ENCODE data around the gene DNAJC17.
A peak's percentile ranks its signal among the peaks of the same experiment; 100 is the strongest.

Gene DNAJC17

GRCh38 chr15:40844696-40845030 lies 37.4 kb upstream of the DNAJC17 start:
- POLR2A ChIA-PET = no interaction called here

GRCh38 chr15:40843885-40844695 lies 36.8 kb upstream of the DNAJC17 start, which contains the start of gene SPINT1:
Gene SPINT1 (plus strand): TSS chr15:40844048. CDS start chr15:40844555, 507 bp downstream.
- DNase-seq (ENCODE audit: low read depth, low spot score) = no peak
- TF ChIP-seq, protein P1, sequence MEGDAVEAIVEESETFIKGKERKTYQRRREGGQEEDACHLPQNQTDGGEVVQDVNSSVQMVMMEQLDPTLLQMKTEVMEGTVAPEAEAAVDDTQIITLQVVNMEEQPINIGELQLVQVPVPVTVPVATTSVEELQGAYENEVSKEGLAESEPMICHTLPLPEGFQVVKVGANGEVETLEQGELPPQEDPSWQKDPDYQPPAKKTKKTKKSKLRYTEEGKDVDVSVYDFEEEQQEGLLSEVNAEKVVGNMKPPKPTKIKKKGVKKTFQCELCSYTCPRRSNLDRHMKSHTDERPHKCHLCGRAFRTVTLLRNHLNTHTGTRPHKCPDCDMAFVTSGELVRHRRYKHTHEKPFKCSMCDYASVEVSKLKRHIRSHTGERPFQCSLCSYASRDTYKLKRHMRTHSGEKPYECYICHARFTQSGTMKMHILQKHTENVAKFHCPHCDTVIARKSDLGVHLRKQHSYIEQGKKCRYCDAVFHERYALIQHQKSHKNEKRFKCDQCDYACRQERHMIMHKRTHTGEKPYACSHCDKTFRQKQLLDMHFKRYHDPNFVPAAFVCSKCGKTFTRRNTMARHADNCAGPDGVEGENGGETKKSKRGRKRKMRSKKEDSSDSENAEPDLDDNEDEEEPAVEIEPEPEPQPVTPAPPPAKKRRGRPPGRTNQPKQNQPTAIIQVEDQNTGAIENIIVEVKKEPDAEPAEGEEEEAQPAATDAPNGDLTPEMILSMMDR (IDR thresholded peaks at IDR 0.05; ENCODE audit: insufficient read depth, low read length, missing control alignments) = no peak
- peak within 1 kb of the TSS; percentile 38 for H3K4me3 ChIP-seq (ENCODE audit: low read depth, low read length)
- POLR2A ChIA-PET = no interaction called here
- CTCF ChIA-PET = interaction anchor here (1.0 to 1.5 kb wide), 2 partner anchors 50 to 341 kb away, joined by 4 read pairs; partner anchors contain the start of gene VPS18

More at GRCh38 chr15:40844696-40845030, 37.4 kb upstream of the DNAJC17 start:
- DNase-seq (ENCODE audit: low read depth, low spot score) = no peak
- CTCF ChIA-PET = interaction anchor here (1.0 to 1.5 kb wide), 2 partner anchors 50 to 341 kb away, joined by 4 read pairs; partner anchors contain the start of gene VPS18
- H3K4me3 ChIP-seq (ENCODE audit: low read depth, low read length) = peak overlapping the region; percentile 38
- TF ChIP-seq, protein P1 (IDR thresholded peaks at IDR 0.05; ENCODE audit: insufficient read depth, low read length, missing control alignments) = no peak

DNA sequence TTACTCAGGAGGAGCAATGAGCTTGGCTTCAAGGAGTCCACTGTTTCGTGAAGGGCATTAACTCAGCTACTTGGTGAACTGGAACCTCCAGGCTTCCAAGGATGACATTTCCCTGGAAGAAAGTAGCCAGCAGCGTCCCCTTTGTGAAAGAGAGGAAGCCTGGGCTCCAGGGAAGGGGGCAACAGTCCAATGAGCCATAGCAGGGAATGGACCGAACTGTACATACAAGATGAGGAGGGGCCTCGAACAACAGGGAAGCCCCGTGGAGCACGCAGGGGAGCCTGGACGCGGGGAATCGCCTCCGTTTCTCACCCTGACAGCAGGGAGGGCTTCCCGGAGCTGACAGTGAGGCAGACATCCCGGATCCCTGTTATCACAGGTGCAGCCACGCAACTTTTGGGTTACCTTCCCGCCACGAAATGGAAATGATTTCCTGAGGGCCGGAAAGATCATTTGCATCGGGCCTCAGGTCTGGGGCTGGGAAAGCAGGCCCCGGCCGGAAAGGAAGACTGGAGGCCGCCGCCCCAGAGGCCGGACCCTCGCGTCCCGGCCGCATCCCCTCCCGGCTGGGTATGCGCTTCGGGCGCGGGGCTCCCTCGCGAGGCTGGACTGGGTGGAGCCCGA lies 36.1 kb upstream of the DNAJC17 start:
- TF ChIP-seq, protein P1 (IDR thresholded peaks at IDR 0.05; ENCODE audit: insufficient read depth, low read length, missing control alignments) = no peak
- DNase-seq (ENCODE audit: low read depth, low spot score) = no peak
- H3K4me3 ChIP-seq (ENCODE audit: low read depth, low read length) = no peak overlapping the region
- ChIA-PET CTCF (interaction anchor here (0.8 to 1.5 kb wide), 2 partner anchors 13 to 51 kb away, joined by 3 to 4 read pairs; partner anchors contain the start of gene VPS18), POLR2A (no interaction called here)

GRCh38 chr15:40841741-40842140 lies 34.5 kb upstream of the DNAJC17 start:
- TF ChIP-seq, protein P1 (IDR thresholded peaks at IDR 0.05; ENCODE audit: insufficient read depth, low read length, missing control alignments) = no peak
- no peak for DNase-seq (ENCODE audit: low read depth, low spot score)
- POLR2A ChIA-PET = no interaction called here
- CTCF ChIA-PET = no interaction called here
- H3K4me3 ChIP-seq (ENCODE audit: low read depth, low read length) = no peak overlapping the region

DNA sequence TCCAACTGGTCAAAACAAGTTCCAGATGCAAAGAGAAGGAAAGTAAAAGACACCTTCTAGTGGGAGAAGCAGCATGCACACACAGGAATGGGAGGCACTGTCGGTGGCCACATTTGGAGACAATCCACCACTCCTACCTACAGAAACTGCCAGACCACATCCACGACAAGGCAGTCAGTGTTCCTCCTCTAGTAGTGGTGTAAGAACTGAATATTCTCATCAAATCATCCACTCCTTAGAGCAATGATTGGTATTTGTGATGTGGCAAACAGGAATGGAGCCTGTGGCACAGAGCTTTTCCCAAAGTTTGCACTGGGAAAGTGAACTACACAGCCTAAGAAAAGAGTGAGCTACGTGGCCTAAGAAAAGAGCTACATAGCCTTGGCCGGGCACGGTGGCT lies 31.5 kb upstream of the DNAJC17 start:
- POLR2A ChIA-PET = no interaction called here
- DNase-seq (ENCODE audit: low read depth, low spot score) = no peak
- H3K4me3 ChIP-seq (ENCODE audit: low read depth, low read length) = no peak overlapping the region
- CTCF ChIA-PET = interaction anchor here (0.6 to 0.8 kb wide), 2 partner anchors 56 to 235 kb away, joined by 4 read pairs; partner anchors contain the start of gene VPS18
- TF ChIP-seq, protein P1 (IDR thresholded peaks at IDR 0.05; ENCODE audit: insufficient read depth, low read length, missing control alignments) = no peak

DNA sequence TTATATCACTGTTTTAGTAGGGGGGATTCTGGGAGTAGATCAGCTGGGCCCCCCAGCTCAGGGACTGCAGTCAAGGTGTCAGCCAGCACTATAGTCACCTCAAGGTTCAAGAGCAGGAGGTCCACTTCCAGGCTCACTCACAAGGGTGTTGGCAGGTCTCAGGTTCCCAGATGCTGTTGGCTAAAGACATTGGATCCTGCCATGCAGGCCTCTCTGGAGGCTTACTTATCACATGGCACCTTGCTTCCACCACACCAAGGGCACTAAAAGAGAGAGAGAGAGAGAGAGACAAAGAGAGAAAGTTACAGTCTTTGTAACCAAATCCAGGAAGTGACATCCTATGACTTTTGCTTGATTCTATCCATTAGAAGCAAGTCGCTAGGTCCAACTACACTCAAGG lies 28.7 kb upstream of the DNAJC17 start:
- CTCF ChIA-PET = no interaction called here

More for the DNA sequence above, 28.7 kb upstream of the DNAJC17 start:
- TF ChIP-seq, protein P1 (IDR thresholded peaks at IDR 0.05; ENCODE audit: insufficient read depth, low read length, missing control alignments) = no peak
- POLR2A ChIA-PET = no interaction called here
- no peak overlapping the region for H3K4me3 ChIP-seq (ENCODE audit: low read depth, low read length)
- no peak for DNase-seq (ENCODE audit: low read depth, low spot score)

Measured in AG04449 (cell line).